ENCODE data around the gene DNLZ. TPM values are rescaled to one million over a fixed set of nuclear protein-coding genes. Genes with fewer than 3 reads are reported as not detected.

Gene DNLZ
- polyA plus RNA-seq, 1 of the 3 experiments (the other 2 are of a cell fraction): 40.6 TPM

DNA sequence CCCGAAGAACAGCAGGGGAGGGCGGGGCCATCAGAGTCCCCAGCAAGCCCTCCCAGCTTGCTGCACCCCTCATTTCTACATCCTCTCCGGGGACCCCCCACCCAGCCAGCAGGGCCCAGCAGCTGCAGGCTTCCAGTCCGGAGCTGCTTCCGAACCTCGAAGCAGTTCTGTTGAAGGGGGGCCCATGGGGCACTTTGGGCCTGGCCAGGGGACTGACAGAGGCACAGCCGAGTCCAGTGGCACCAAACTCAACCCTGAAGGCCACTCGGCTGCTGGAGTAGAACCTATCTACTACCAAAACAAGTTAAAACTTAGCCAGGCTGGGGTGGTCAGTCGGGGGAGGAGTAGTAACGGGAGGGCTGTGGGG lies 51.6 kb downstream of the DNLZ start (continued):
- TF ChIP-seq, protein P1, sequence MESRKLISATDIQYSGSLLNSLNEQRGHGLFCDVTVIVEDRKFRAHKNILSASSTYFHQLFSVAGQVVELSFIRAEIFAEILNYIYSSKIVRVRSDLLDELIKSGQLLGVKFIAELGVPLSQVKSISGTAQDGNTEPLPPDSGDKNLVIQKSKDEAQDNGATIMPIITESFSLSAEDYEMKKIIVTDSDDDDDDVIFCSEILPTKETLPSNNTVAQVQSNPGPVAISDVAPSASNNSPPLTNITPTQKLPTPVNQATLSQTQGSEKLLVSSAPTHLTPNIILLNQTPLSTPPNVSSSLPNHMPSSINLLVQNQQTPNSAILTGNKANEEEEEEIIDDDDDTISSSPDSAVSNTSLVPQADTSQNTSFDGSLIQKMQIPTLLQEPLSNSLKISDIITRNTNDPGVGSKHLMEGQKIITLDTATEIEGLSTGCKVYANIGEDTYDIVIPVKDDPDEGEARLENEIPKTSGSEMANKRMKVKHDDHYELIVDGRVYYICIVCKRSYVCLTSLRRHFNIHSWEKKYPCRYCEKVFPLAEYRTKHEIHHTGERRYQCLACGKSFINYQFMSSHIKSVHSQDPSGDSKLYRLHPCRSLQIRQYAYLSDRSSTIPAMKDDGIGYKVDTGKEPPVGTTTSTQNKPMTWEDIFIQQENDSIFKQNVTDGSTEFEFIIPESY (IDR thresholded peaks at IDR 0.05; ENCODE audit: borderline replicate concordance, low read depth): no peak
- TF ChIP-seq GABPA (IDR thresholded peaks at IDR 0.05; ENCODE audit: low read depth) (no peak), MXI1 (IDR thresholded peaks at IDR 0.05; ENCODE audit: low read depth, low read length) (no peak), USF1 (IDR thresholded peaks at IDR 0.05; ENCODE audit: borderline replicate concordance, low read depth) (no peak)

DNA sequence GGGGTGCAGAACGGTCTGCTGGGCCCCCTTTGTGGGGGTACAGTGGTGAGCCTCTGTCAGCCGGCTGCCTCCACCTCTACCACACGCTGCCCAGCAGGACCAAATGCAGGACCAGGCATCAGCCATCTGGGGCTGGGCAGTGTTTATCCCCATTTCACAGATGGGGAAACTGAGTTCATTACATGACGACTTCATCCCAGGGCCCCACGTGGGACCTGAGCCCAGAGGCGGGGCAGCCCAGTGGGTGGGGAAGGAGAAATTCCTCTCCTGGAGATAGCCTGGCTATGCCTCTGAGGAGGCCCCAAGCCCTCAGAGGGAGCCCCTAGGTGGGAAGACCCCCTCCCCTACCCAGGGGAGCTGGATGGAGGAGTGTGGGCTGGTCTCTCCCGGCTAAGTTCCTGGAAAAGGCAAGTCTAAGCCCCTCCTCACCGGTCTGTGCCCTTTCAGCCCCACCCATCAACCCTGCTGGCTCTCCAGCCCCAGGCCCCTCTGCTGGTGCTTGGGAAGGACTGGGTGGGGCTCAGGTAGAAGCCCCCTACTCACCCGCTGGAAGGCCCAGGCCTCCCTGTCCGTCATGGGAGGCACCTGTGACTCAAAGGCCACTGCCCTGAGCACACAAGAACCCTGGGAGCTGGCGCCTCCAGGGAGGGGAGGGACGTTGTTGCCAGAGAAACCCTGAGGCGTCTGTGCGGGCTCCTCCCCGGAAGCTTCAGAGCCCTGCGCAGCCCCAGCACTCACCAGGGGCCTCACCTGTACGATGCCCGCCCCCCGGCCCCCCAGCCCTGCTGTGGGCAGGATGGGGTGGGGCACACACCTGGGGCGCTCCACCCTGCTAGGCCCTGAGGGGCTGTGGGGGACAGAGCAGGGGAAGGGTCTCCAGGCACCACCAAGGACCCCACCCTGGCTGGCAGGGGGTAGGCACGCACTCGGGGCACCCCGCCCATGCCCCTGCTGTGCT lies 52.2 kb downstream of the DNLZ start:
- Histone ChIP-seq H3K9me2 (no peaks in the 10 kb centered on the region), H3K27me3 (ENCODE audit: insufficient read depth) (no peaks in the 10 kb centered on the region), H3K9ac (no peak overlapping the region), H3K27ac (ENCODE audit: low read depth in 2 of 2, low read length in 1 of 2) (no peak overlapping the region), H3F3A (replicated peaks; ENCODE audit: insufficient read depth) (peaks cover 5% of the 10 kb centered on the region), H3K79me2 (ENCODE audit: insufficient read depth) (no peaks in the 10 kb centered on the region), H3K9me3 (peaks cover 4% of the 10 kb centered on the region; the same call in 1 of the 2 replicates), H3K4me2 (no peak overlapping the region), H2AFZ (ENCODE audit: low read depth) (no peak overlapping the region), H3K4me3 (ENCODE audit: low read depth in 2 of 2, low read length in 1 of 2) (no peak overlapping the region), H3K36me3 (replicated peaks in 1 of 2; ENCODE audit: control insufficient read depth in 1 of 2, insufficient read depth in 2 of 2, low read length in 1 of 2) (no peaks in the 10 kb centered on the region), H3K4me1 (ENCODE audit: control insufficient read depth in 1 of 2, insufficient read depth in 2 of 2, low read depth in 1 of 2, low read length in 1 of 2) (no peaks in the 10 kb centered on the region; a peak in 1 of 4 replicates), H4K20me1 (ENCODE audit: insufficient read depth) (no peaks in the 10 kb centered on the region)
- POLR2A ChIA-PET: interaction anchor here (0.9 kb wide), 1 partner anchor 52 kb away, joined by 4 read pairs; the partner anchor contains the start of gene DNLZ
- no peak for TF ChIP-seq YY1 (IDR thresholded peaks at IDR 0.05; ENCODE audit: low read depth)
- TF ChIP-seq NRF1 (IDR thresholded peaks at IDR 0.05; ENCODE audit: low read depth, low read length): no peak
- DNase-seq: no peak
- WGBS (ENCODE audit: low lambda C conversion rate): 50% methylated on average over 1 of the region's 23 CpGs
- CTCF ChIA-PET: interaction anchor here (0.6 to 4.9 kb wide), 19 partner anchors 8 to 320 kb away, joined by 3 to 91 read pairs (median 5); partner anchors contain the start of genes CARD9, DNLZ and SNAPC4

DNA sequence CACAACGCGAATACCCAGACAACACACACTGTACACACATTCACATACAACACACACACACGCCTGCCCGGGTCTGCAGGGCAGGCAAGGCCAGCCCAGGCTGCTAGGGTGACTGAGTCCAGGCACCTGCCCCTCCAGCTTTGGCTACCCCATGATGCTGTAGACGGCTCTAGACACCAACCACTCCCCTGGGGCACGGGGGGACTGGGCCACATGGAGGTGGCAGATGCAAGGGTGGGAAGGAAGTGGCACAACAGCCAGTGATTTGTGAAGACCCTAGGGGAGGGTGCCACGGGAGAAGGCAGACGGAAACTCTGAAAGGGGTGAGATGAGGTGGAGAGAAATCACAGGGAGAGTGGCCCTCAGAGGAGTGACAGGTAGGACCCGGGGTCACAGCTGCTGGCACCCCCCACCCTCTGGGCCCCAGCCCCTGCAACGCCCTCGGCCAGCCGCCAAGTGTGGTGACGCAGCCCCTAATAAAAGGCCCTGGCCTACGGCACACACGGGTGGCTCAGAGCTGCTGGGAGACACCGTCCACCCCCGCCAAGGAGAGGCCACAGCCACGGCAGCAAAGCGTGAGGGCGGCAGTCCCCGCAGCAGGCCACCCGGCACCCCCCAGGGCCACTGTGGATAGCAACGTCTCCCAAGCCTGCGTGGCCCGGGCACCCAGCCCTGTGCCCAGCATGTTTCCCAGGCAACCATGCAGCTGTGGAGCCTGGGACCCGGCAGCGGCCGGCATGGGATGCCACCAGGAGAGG lies 53.1 kb downstream of the DNLZ start:
- H4K20me1 ChIP-seq (ENCODE audit: insufficient read depth): no peaks in the 10 kb centered on the region
- DNase-seq: no peak
- H3K4me3 ChIP-seq (ENCODE audit: low read depth in 2 of 2, low read length in 1 of 2): no peak overlapping the region
- WGBS (ENCODE audit: low lambda C conversion rate): 70% methylated on average over 15 of the region's 28 CpGs
- no peak overlapping the region for H3K9ac ChIP-seq
- peaks cover 4% of the 10 kb centered on the region; the same call in 1 of the 2 replicates for H3K9me3 ChIP-seq
- POLR2A ChIA-PET: no interaction called here
- no peak overlapping the region for H3K4me2 ChIP-seq
- no peak overlapping the region for H3K27ac ChIP-seq (ENCODE audit: low read depth in 2 of 2, low read length in 1 of 2)
- CTCF ChIA-PET: interaction anchor here (3.6 to 4.9 kb wide), 2 partner anchors 13 to 53 kb away, joined by 50 to 91 read pairs; partner anchors contain the start of gene DNLZ
- no peak for TF ChIP-seq CTCF (IDR thresholded peaks at IDR 0.05)
- TF ChIP-seq, protein P1 (IDR thresholded peaks at IDR 0.05; ENCODE audit: borderline replicate concordance, low read depth): no peak
- no peak for TF ChIP-seq JUND (IDR thresholded peaks at IDR 0.05)
- no peak for TF ChIP-seq PBX3 (IDR thresholded peaks at IDR 0.05)
- TF ChIP-seq SIN3A (IDR thresholded peaks at IDR 0.05; ENCODE audit: borderline replicate concordance, low read depth, low read length): no peak
- TF ChIP-seq NFIC (IDR thresholded peaks at IDR 0.05; ENCODE audit: borderline replicate concordance): no peak
- no peak for TF ChIP-seq TEAD4 (IDR thresholded peaks at IDR 0.05; ENCODE audit: borderline replicate concordance, insufficient read depth)
- TF ChIP-seq TCF12 (IDR thresholded peaks at IDR 0.05): no peak
- no peak for TF ChIP-seq YY1 (IDR thresholded peaks at IDR 0.05; ENCODE audit: low read depth)
- no peaks in the 10 kb centered on the region for H3K36me3 ChIP-seq (replicated peaks in 1 of 2; ENCODE audit: control insufficient read depth in 1 of 2, insufficient read depth in 2 of 2, low read length in 1 of 2)
- H3F3A ChIP-seq (replicated peaks; ENCODE audit: insufficient read depth): peaks cover 5% of the 10 kb centered on the region
- no peaks in the 10 kb centered on the region for H3K9me2 ChIP-seq
- no peaks in the 10 kb centered on the region for H3K27me3 ChIP-seq (ENCODE audit: insufficient read depth)
- no peaks in the 10 kb centered on the region for H3K79me2 ChIP-seq (ENCODE audit: insufficient read depth)
- no peak overlapping the region for H2AFZ ChIP-seq (ENCODE audit: low read depth)
- H3K4me1 ChIP-seq (ENCODE audit: control insufficient read depth in 1 of 2, insufficient read depth in 2 of 2, low read depth in 1 of 2, low read length in 1 of 2): peaks cover 0 to 5% of the 10 kb centered on the region in 2 experiments; a peak in 1 of 4 replicates

All from SK-N-SH (cell line).